Measurements from ENCODE around the gene CCNF.
"Not testable (repeated sequence)": the region's sequence is repeated elsewhere in the genome, so short reads cannot be mapped to it uniquely, and the experiment has no call there.

Gene CCNF

GRCh38 chr16:2479996-2480395 lies 50.7 kb downstream of the CCNF start:
- H3K27me3 Mint-ChIP-seq; H3K4me3 Mint-ChIP-seq; ATAC-seq (replicated peaks; ENCODE audit: extremely low read depth, poor library complexity, severe bottlenecking); H3K27ac Mint-ChIP-seq (ENCODE audit: low read depth); H3K9me3 Mint-ChIP-seq; DNase-seq (ENCODE audit: low spot score in 2 of 2); H3K36me3 Mint-ChIP-seq (ENCODE audit: insufficient read depth): not testable (repeated sequence)
- peaks cover 45% of the 10 kb centered on the region for H3K4me1 Mint-ChIP-seq

GRCh38 chr16:2480948-2481347 lies 51.7 kb downstream of the CCNF start:
- Mint-ChIP-seq H3K9me3 (no peaks in the 10 kb centered on the region), H3K27me3 (no peaks in the 10 kb centered on the region), H3K36me3 (ENCODE audit: insufficient read depth) (no peaks in the 10 kb centered on the region), H3K4me3 (no peak overlapping the region), H3K4me1 (peaks cover 48% of the 10 kb centered on the region), H3K27ac (ENCODE audit: low read depth) (no peak overlapping the region)
- ATAC-seq (replicated peaks; ENCODE audit: extremely low read depth, poor library complexity, severe bottlenecking) (no peak), DNase-seq (ENCODE audit: low spot score in 2 of 2) (no peak)

GRCh38 chr16:2481676-2482075 lies 52.4 kb downstream of the CCNF start:
- no peaks in the 10 kb centered on the region for H3K36me3 Mint-ChIP-seq (ENCODE audit: insufficient read depth)
- no peak overlapping the region for H3K4me3 Mint-ChIP-seq
- H3K9me3 Mint-ChIP-seq = no peaks in the 10 kb centered on the region
- H3K27ac Mint-ChIP-seq (ENCODE audit: low read depth) = no peak overlapping the region
- no peaks in the 10 kb centered on the region for H3K27me3 Mint-ChIP-seq
- DNase-seq (ENCODE audit: low spot score in 2 of 2) (no peak), ATAC-seq (replicated peaks; ENCODE audit: extremely low read depth, poor library complexity, severe bottlenecking) (no peak)
- peaks cover 42% of the 10 kb centered on the region for H3K4me1 Mint-ChIP-seq

GRCh38 chr16:2482249-2482648 lies 53.0 kb downstream of the CCNF start:
- Mint-ChIP-seq H3K27ac (ENCODE audit: low read depth) (no peak overlapping the region), H3K27me3 (no peaks in the 10 kb centered on the region), H3K9me3 (no peaks in the 10 kb centered on the region), H3K4me1 (peaks cover 47% of the 10 kb centered on the region), H3K4me3 (no peak overlapping the region), H3K36me3 (ENCODE audit: insufficient read depth) (no peaks in the 10 kb centered on the region)
- ATAC-seq (replicated peaks; ENCODE audit: extremely low read depth, poor library complexity, severe bottlenecking) = no peak
- no peak for DNase-seq (ENCODE audit: low spot score in 2 of 2)

GRCh38 chr16:2482708-2483534 lies 53.7 kb downstream of the CCNF start:
- ATAC-seq (replicated peaks; ENCODE audit: extremely low read depth, poor library complexity, severe bottlenecking) (no peak), DNase-seq (ENCODE audit: low spot score in 2 of 2) (no peak)
- peaks cover 46% of the 10 kb centered on the region for H3K4me1 Mint-ChIP-seq
- H3K27me3 Mint-ChIP-seq = no peaks in the 10 kb centered on the region
- H3K9me3 Mint-ChIP-seq = no peaks in the 10 kb centered on the region
- H3K36me3 Mint-ChIP-seq (ENCODE audit: insufficient read depth) = no peaks in the 10 kb centered on the region
- H3K27ac Mint-ChIP-seq (ENCODE audit: low read depth) = peak overlapping the region; percentile 55
- no peak overlapping the region for H3K4me3 Mint-ChIP-seq

- H3K27me3 Mint-ChIP-seq = no peaks in the 10 kb centered on the region
These were observed 55.0 kb downstream of the CCNF start for GRCh38 chr16:2483939-2484897.

GRCh38 chr16:2484898-2485508 lies 55.8 kb downstream of the CCNF start:
- Mint-ChIP-seq H3K9me3 (no peaks in the 10 kb centered on the region), H3K36me3 (ENCODE audit: insufficient read depth) (no peaks in the 10 kb centered on the region), H3K27ac (ENCODE audit: low read depth) (no peak overlapping the region), H3K27me3 (no peaks in the 10 kb centered on the region), H3K4me3 (no peak overlapping the region), H3K4me1 (peaks cover 37% of the 10 kb centered on the region)
- DNase-seq (ENCODE audit: low spot score in 2 of 2) (no peak), ATAC-seq (replicated peaks; ENCODE audit: extremely low read depth, poor library complexity, severe bottlenecking) (no peak)

More at GRCh38 chr16:2483939-2484897, 55.0 kb downstream of the CCNF start:
- DNase-seq (ENCODE audit: low spot score in 2 of 2) (no peak), ATAC-seq (replicated peaks; ENCODE audit: extremely low read depth, poor library complexity, severe bottlenecking) (no peak)
- Mint-ChIP-seq H3K4me3 (no peak overlapping the region), H3K27ac (ENCODE audit: low read depth) (no peak overlapping the region), H3K36me3 (ENCODE audit: insufficient read depth) (no peaks in the 10 kb centered on the region), H3K4me1 (peaks cover 41% of the 10 kb centered on the region), H3K9me3 (no peaks in the 10 kb centered on the region)

GRCh38 chr16:2485811-2486507 lies 56.7 kb downstream of the CCNF start:
- no peaks in the 10 kb centered on the region for H3K27me3 Mint-ChIP-seq
- peaks cover 31% of the 10 kb centered on the region for H3K4me1 Mint-ChIP-seq
- no peak overlapping the region for H3K4me3 Mint-ChIP-seq
- no peak overlapping the region for H3K27ac Mint-ChIP-seq (ENCODE audit: low read depth)
- no peak for ATAC-seq (replicated peaks; ENCODE audit: extremely low read depth, poor library complexity, severe bottlenecking)
- no peaks in the 10 kb centered on the region for H3K9me3 Mint-ChIP-seq
- no peak for DNase-seq (ENCODE audit: low spot score in 2 of 2)
- no peaks in the 10 kb centered on the region for H3K36me3 Mint-ChIP-seq (ENCODE audit: insufficient read depth)

- Mint-ChIP-seq H3K27ac (ENCODE audit: low read depth) (peak overlapping the region; percentile 84), H3K4me1 (peaks cover 30% of the 10 kb centered on the region)
- peak; percentile 52 to 71 for DNase-seq (ENCODE audit: low spot score in 2 of 2)
These were observed 57.6 kb downstream of the CCNF start for GRCh38 chr16:2486645-2487516.

GRCh38 chr16:2487517-2487842 lies 58.2 kb downstream of the CCNF start:
- no peaks in the 10 kb centered on the region for H3K27me3 Mint-ChIP-seq
- peaks cover 24% of the 10 kb centered on the region for H3K4me1 Mint-ChIP-seq
- H3K9me3 Mint-ChIP-seq = no peaks in the 10 kb centered on the region
- DNase-seq (ENCODE audit: low spot score in 2 of 2) (no peak), ATAC-seq (replicated peaks; ENCODE audit: extremely low read depth, poor library complexity, severe bottlenecking) (no peak)
- H3K4me3 Mint-ChIP-seq = peak overlapping the region; percentile 29
- H3K36me3 Mint-ChIP-seq (ENCODE audit: insufficient read depth) = peaks cover 2% of the 10 kb centered on the region
- peak overlapping the region; percentile 84 for H3K27ac Mint-ChIP-seq (ENCODE audit: low read depth)

More at GRCh38 chr16:2486645-2487516, 57.6 kb downstream of the CCNF start:
- Mint-ChIP-seq H3K27me3 (no peaks in the 10 kb centered on the region), H3K4me3 (peak overlapping the region; percentile 29), H3K9me3 (no peaks in the 10 kb centered on the region), H3K36me3 (ENCODE audit: insufficient read depth) (no peaks in the 10 kb centered on the region)
- peak; percentile 99 for ATAC-seq (replicated peaks; ENCODE audit: extremely low read depth, poor library complexity, severe bottlenecking)

GRCh38 chr16:2487903-2488531 lies 58.8 kb downstream of the CCNF start:
- H3K9me3 Mint-ChIP-seq = no peaks in the 10 kb centered on the region
- peaks cover 19% of the 10 kb centered on the region for H3K4me1 Mint-ChIP-seq
- H3K27me3 Mint-ChIP-seq = no peaks in the 10 kb centered on the region
- H3K36me3 Mint-ChIP-seq (ENCODE audit: insufficient read depth) = peaks cover 2% of the 10 kb centered on the region
- peak overlapping the region; percentile 84 for H3K27ac Mint-ChIP-seq (ENCODE audit: low read depth)
- ATAC-seq (replicated peaks; ENCODE audit: extremely low read depth, poor library complexity, severe bottlenecking) = no peak
- peak overlapping the region; percentile 29 for H3K4me3 Mint-ChIP-seq
- no peak for DNase-seq (ENCODE audit: low spot score in 2 of 2)

All from central memory CD8-positive, alpha-beta T cell (primary cell).